T-helper 1 cell (primary cell): ENCODE measurements around the gene TMEM191B.
"Not testable (repeated sequence)": the region's sequence is repeated elsewhere in the genome, so short reads cannot be mapped to it uniquely, and the experiment has no call there.

Experiments
- DNase-seq, 5 donors: peaks; one replicate each; pipeline ENCODE4 v3.0.0-alpha.2; 2012 to 2020
- total RNA-seq, 4 donors: gene quantifications; one replicate each; lab custom pipeline; 2026; lab: John Stamatoyannopoulos, UW

The TMEM191B gene
- total RNA-seq: 0.27 to 3.4 (median 1.2) reads per million in 4 donors

GRCh38 chr22:18527752-18528596, at the start of gene TMEM191B:
Gene TMEM191B (plus strand): TSS chr22:18527802. CDS start chr22:18527981, 179 bp downstream.
- not testable (repeated sequence) for DNase-seq

- not testable (repeated sequence) for DNase-seq
Observed at GRCh38 chr22:18496227-18496626, 31.4 kb upstream of the TMEM191B start.

GRCh38 chr22:18511327-18511726, 16.3 kb upstream of the TMEM191B start:
- DNase-seq: not testable (repeated sequence)

DNA sequence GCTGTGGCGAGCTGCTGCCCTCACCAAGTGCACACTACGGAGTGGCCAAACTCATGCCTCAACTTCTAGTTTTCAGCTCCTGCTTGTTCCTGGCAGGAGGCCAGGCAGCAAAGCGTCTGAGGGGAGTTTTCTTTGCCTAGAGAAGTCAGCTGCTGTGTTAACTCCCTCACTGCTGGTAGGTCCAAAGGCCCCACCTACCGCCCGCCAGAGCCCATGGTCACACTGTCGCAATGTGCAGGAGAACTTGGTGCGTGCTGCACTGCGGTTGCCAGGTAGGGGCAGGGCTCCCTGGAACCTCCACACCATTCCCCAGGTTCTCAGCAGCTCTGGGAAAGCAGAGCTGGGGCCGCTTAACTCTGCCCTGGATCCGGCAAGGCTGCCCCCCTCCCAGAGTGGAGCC, 15.2 kb upstream of the TMEM191B start:
- DNase-seq: not testable (repeated sequence)

DNA sequence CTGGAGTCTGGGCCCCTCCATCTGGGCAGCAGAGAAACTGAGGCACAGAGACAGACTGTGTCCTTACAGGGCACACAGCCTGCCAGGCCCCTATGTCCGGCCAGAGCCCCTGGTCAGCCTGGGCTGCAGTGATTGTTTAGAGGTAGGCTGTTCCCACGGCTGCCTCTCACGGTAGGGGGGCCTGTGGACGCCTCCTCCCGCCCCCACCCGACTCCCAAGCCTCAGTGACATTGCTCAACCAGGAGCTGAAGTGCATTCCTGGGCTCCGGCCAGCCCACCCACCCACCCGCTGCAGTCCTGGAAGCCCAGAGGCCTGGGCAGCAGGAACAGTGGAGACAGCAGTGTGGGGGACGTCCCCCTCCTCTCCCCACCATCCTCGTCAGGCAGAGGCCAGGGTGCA, 14.1 kb upstream of the TMEM191B start:
- DNase-seq: not testable (repeated sequence)

DNA sequence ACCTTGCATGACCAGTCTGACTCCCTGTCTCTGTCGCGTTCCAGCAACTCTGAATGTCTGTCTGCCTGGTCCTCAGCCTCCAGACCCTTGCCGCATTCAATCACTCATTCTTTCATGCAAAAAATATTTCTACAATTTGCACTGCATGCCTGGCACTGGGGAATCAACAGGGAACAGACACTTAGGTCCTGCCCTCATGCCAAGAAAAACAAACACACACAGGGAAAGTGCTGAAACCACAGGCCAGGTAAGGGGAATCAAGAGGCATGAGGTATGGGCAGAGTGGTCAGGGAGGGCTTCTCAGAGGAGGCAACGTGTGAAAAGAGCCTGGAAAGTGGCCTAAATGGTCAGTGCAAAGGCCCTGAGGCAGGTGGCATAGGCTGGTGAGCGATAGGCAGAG, 9.5 kb upstream of the TMEM191B start, which contains the start of gene GGTLC3:
Gene GGTLC3 (minus strand): TSS at position 101 of the 400 bp plus-strand sequence. CDS start 264 bp downstream, outside the sequence.
- not testable (repeated sequence) for DNase-seq

- not testable (repeated sequence) for DNase-seq
Observed at GRCh38 chr22:18522762-18523161, 4.8 kb upstream of the TMEM191B start.

DNA sequence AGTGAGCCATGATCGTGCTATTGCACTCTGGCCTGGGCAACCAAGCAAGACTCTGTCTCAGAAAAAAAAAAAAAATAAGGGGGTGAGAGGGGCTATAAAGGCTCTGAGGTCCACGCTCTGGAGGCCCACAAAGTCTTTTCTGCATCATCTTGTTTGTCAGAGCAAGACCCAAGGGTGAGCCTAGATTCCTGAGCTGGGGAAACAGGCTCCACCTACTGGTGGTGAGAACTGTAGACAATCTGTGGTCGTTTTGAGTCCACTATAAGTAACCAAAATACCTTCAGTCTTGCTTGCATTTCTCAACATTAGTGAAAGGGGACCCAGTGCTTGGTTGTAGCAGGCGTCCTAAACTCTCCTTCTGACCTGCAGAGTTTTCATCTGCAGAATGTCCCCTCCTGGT, 4.3 kb upstream of the TMEM191B start:
- DNase-seq: not testable (repeated sequence)

- DNase-seq: peak; percentile 51 to 94 (median 69)
Observed at GRCh38 chr22:18528597-18529415, 1.2 kb downstream of the TMEM191B start.

DNA sequence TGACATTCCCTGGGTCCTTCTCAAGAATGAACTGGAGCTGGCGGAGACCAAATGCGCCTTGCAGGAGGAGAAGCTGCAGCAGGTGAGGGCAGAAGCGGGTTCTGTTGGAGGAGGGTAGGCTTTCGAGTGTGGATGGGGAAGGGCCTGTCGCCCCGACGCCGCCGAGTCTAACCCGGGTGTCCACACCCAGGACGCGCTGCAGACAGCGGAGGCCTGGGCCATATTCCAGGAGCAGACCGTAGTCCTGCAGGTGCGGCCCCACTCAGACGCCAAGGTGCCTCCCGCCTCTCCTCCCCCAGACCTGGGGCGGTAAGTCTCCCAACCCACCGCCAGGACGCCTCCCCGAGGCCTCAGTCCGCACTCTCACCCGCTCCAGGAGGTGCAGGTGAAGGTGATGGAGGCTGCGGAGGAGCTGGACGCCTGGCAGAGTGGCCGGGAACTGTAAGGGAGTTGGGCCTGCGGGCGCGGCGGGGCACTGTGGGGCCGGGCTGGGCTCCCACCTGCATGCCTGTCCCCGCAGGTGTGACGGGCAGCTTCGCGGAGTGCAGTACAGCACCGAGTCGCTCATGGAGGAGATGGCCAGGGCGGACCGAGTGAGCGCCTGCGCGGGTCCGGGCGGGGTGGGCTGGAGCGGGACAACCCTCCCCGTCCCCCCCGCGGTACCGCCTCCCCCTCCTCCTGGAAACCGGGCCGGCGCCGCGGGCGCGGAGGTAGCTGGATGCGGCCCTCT, 2.0 kb downstream of the TMEM191B start:
- DNase-seq: not testable (repeated sequence)

GRCh38 chr22:18533633-18534032, 6.0 kb downstream of the TMEM191B start:
- DNase-seq: not testable (repeated sequence)

DNA sequence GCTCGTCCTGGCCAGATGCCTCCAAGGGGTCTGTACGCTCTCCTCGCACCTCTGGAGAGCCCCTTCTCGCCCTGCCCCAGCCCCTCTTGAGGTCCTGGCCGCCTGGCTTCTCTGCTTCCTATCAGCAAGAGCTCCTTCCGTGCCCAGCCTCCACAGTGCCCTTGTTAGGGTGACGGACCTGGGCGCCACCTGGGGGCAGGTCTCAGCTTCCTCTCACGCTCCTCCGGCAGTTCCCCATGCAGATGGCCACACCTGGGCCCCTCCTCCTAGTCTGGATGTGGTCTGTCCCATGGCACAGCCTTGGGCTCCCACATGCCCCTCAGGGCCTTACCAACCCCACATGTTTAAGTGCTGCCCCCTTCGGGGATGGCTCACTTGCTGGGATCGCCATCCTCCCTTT, 6.7 kb downstream of the TMEM191B start:
- not testable (repeated sequence) for DNase-seq

GRCh38 chr22:18539994-18540393, 12.4 kb downstream of the TMEM191B start:
- not testable (repeated sequence) for DNase-seq

DNA sequence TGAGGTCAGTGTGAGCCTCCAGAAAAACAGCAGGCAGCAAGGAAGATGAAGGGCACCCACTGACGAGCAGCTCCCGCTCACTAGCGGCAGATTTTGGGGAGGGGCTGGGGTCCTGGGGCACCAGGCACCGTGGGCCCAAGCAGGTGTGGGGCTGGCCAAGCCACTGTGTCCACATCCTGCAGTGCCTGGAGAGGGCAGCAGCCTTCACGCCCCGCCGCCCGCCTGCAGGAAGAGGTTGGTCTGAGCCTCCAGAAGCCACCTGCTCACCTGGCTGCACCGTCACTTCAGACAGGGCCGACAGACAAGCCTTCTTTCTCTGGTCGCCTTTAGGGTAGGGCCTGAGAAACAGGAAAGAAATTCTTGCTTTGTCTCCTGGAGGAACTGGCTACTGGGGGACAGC, 15.8 kb downstream of the TMEM191B start:
- not testable (repeated sequence) for DNase-seq

DNA sequence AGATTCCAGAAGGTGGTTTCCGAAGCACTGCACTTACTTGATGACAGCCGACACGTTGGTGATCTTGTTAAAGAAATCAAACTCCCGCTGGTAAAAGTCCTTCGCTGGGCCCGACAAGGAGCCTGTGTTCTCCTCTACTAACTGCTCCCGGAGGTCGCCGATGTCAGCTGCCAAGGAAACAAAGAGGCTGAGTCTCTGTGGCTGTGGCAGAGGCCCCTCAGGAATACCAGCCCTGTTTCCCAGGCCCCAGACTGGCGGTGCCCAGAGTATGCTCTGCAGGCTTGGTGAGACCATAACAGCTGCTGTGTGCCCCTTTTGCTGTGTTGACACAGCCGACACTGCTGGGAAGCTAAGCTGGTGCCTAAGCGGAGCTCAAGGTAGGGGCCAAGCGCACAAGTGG, 17.0 kb downstream of the TMEM191B start:
- not testable (repeated sequence) for DNase-seq

- not testable (repeated sequence) for DNase-seq
Observed at GRCh38 chr22:18549458-18550179, 22.0 kb downstream of the TMEM191B start.

GRCh38 chr22:18551046-18551445, 23.4 kb downstream of the TMEM191B start:
- not testable (repeated sequence) for DNase-seq

- DNase-seq: not testable (repeated sequence)
Observed at GRCh38 chr22:18552839-18553597, 25.4 kb downstream of the TMEM191B start.

- DNase-seq: not testable (repeated sequence)
Observed at GRCh38 chr22:18554280-18555256, 27.0 kb downstream of the TMEM191B start.

DNA sequence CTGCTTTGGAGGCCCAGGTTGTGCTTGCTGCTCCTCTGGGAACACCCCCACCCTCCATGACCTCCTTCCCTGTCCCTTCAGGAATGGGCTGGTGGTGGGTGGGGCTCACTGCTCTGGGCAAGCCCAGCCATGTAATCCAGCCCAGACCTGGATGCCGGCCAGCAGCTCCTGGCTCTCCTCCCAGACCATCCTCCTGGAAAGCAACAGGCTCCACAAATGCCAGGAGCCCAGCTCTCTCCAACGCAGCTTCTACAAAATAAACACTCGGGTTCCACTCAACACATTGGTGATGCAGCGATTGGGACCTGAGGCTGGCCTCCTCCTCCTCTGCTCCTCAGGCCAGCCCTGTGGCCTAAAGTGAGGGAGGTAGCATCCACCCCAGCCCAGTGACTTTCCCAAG, 30.9 kb downstream of the TMEM191B start:
- not testable (repeated sequence) for DNase-seq
